ENCODE measurements around the gene NKD1.

NKD1 gene

GRCh38 chr16:50634947-50635346 is 86.8 kb downstream of the NKD1 start:
- POLR2A ChIA-PET: no interaction called here
- no peak overlapping the region for H3K4me3 ChIP-seq (ENCODE audit: low read depth, low read length)
- CTCF ChIA-PET: interaction anchor here (1.2 to 2.3 kb wide), 2 partner anchors 10 to 31 kb away, joined by 6 to 10 read pairs; no protein-coding TSS in a partner anchor
- DNase-seq (ENCODE audit: low read depth, low spot score): no peak
- TF ChIP-seq, protein P1, sequence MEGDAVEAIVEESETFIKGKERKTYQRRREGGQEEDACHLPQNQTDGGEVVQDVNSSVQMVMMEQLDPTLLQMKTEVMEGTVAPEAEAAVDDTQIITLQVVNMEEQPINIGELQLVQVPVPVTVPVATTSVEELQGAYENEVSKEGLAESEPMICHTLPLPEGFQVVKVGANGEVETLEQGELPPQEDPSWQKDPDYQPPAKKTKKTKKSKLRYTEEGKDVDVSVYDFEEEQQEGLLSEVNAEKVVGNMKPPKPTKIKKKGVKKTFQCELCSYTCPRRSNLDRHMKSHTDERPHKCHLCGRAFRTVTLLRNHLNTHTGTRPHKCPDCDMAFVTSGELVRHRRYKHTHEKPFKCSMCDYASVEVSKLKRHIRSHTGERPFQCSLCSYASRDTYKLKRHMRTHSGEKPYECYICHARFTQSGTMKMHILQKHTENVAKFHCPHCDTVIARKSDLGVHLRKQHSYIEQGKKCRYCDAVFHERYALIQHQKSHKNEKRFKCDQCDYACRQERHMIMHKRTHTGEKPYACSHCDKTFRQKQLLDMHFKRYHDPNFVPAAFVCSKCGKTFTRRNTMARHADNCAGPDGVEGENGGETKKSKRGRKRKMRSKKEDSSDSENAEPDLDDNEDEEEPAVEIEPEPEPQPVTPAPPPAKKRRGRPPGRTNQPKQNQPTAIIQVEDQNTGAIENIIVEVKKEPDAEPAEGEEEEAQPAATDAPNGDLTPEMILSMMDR (IDR thresholded peaks at IDR 0.05; ENCODE audit: insufficient read depth, low read length, missing control alignments): no peak

- POLR2A ChIA-PET: no interaction called here
- H3K4me3 ChIP-seq (ENCODE audit: low read depth, low read length): no peak overlapping the region
- TF ChIP-seq, protein P1 (IDR thresholded peaks at IDR 0.05; ENCODE audit: insufficient read depth, low read length, missing control alignments): no peak
- no peak for DNase-seq (ENCODE audit: low read depth, low spot score)
- CTCF ChIA-PET: interaction anchor here (1.2 to 2.4 kb wide), 3 partner anchors 10 to 30 kb away, joined by 6 to 10 read pairs (median 7); no protein-coding TSS in a partner anchor
These were observed 87.6 kb downstream of the NKD1 start for GRCh38 chr16:50635505-50636392.

DNA sequence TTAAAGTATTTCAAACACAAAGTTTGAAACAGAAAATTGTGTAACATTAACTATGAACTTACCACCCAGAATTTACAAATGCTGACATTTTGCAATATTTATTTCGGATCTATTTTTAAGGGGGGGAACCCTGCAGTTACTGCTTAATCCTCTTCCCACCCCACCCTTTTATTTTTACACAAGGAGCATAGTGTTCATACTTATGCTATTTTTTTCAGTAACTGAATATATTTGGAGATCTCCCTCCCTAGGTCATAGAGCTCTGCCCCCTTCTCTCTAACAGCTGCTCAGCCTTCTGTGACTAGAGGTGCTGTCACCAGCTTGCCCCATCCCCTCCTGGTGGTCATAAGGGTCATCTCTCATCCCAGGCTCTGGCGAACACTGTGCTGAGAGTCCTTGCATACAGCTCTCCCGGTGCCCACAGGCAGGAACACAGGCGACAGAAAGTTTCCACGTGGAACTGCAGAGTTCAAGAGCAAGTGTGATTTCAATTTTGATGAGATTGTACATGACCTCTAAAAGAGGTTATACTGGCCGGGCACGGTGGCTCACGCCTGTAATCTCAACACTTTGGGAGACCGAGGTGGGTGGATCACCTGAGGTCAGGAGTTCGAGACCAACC is 88.7 kb downstream of the NKD1 start:
- H3K4me3 ChIP-seq (ENCODE audit: low read depth, low read length): no peak overlapping the region
- POLR2A ChIA-PET: no interaction called here
- CTCF ChIA-PET: interaction anchor here (0.7 to 2.4 kb wide), 2 partner anchors 28 to 43 kb away, joined by 3 to 7 read pairs; no protein-coding TSS in a partner anchor
- TF ChIP-seq, protein P1 (IDR thresholded peaks at IDR 0.05; ENCODE audit: insufficient read depth, low read length, missing control alignments): no peak
- DNase-seq (ENCODE audit: low read depth, low spot score): no peak

DNA sequence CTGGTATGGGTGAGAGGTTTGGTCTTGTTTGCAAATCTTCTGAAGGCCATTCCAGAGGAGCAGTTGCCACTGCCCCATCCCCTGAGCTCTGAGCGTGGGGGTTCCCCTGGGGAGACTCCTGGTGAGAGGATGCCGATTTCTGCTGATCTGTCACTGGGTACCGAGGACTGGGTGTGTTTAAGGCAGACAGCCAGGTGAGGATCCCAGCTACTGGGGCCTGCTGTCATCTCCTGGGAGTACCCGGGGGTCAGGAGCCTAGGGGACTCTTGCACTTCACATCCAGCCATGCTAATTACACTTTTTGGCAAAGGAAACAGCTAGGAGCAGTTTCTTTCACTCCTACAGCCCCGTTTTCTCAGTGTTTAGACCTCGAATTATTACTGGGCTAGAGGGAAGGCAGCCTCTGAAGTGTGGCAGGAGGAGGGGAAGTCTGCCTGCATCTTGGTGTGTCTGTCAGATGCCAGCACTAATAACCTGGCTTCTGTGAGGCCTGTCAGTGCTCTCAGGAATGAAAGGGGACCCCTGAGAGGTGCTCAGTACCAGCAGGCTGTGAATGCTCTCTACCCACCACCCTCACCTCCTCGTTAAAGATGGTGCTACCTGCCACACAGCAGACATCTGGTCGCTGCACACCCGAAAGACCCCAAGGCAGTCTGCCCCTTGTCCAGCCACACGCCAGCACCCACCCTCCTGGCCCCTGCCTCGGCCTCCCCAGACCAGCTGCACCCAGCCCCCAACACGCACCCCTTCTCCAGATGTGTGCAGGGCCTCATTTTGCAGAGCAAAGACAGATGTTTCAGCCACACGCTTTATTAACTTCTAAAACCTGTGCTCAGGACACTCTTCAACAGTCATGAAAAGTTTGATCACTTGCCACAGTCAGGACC is 89.8 kb downstream of the NKD1 start:
- no peak for DNase-seq (ENCODE audit: low read depth, low spot score)
- TF ChIP-seq, protein P1 (IDR thresholded peaks at IDR 0.05; ENCODE audit: insufficient read depth, low read length, missing control alignments): no peak
- H3K4me3 ChIP-seq (ENCODE audit: low read depth, low read length): no peak overlapping the region
- ChIA-PET POLR2A (no interaction called here), CTCF (interaction anchor here (2.4 kb wide), 1 partner anchor 27 kb away, joined by 7 read pairs; no protein-coding TSS in a partner anchor)

- TF ChIP-seq, protein P1 (IDR thresholded peaks at IDR 0.05; ENCODE audit: insufficient read depth, low read length, missing control alignments): no peak
- POLR2A ChIA-PET: no interaction called here
- no peak overlapping the region for H3K4me3 ChIP-seq (ENCODE audit: low read depth, low read length)
- DNase-seq (ENCODE audit: low read depth, low spot score): no peak
- CTCF ChIA-PET: no interaction called here
These were observed 90.8 kb downstream of the NKD1 start for GRCh38 chr16:50638816-50639670.
